HepG2 (cell line): ENCODE measurements around the gene BAHCC1. TPM values are rescaled to one million over a fixed set of nuclear protein-coding genes. Genes with fewer than 3 reads are reported as not detected.

Experiments used
- ASH2L ChIP-seq: fragments of 300-600, 200-600 bp; sonication (generic); IDR thresholded peaks from 2 replicates; pipeline ENCODE4 v1.7.0; 2017; ENCODE audit warnings: low read depth, mild to moderate bottlenecking, moderate library complexity, mixed read lengths, low read length; ENCODE audit not compliant: insufficient read length
- CBX5 ChIP-seq: sonication (generic); formaldehyde crosslinking; IDR thresholded peaks from 2 replicates; pipeline ENCODE4 v1.4.0; 2020; ENCODE audit warnings: missing genetic modification reagents, borderline replicate concordance
- CHD4 ChIP-seq: fragments of 200-600 bp; sonication (generic); IDR thresholded peaks from 2 replicates; pipeline ENCODE4 v1.7.0; 2017; ENCODE audit warnings: mild to moderate bottlenecking, low read length, borderline replicate concordance
- ETV5 ChIP-seq: IDR thresholded peaks from 2 replicates; pipeline ENCODE4 v1.6.1; 2018; ENCODE audit warnings: missing biosample characterization, missing genetic modification reagents, inconsistent platforms, borderline replicate concordance
- HMGA1 ChIP-seq: sonication (generic); formaldehyde crosslinking; conservative IDR thresholded peaks from 2 replicates; pipeline ENCODE4 v1.4.0; 2020; ENCODE audit warnings: missing genetic modification reagents
- KDM5A ChIP-seq: fragments of 200-600 bp; sonication (generic); IDR thresholded peaks from 2 replicates; pipeline ENCODE4 v1.7.0; 2018; ENCODE audit warnings: antibody characterized with exemption, mild to moderate bottlenecking, low read length, borderline replicate concordance
- KLF15 ChIP-seq: sonication (generic); formaldehyde crosslinking; IDR thresholded peaks from 2 replicates; pipeline ENCODE4 v1.8.1; 2023; ENCODE audit warnings: borderline replicate concordance, mild to moderate bottlenecking, inconsistent platforms, missing genetic modification reagents, mixed read lengths
- MAFK ChIP-seq, 2 experiments: IDR thresholded peaks in 1 of 2; conservative IDR thresholded peaks in 1 of 2; 2 replicates each; pipeline ENCODE4 v1.6.1; 2011; ENCODE audit warnings: improper control_type of control experiment in 2 of 2, low read length in 2 of 2
- NAIF1 ChIP-seq: sonication (generic); formaldehyde crosslinking; IDR thresholded peaks from 2 replicates; pipeline ENCODE4 v1.5.0; 2020; ENCODE audit warnings: mild to moderate bottlenecking, missing genetic modification reagents, borderline replicate concordance
- PAWR ChIP-seq: sonication (generic); formaldehyde crosslinking; IDR thresholded peaks from 2 replicates; pipeline ENCODE4 v1.4.0; 2020; ENCODE audit warnings: missing genetic modification reagents, mild to moderate bottlenecking, borderline replicate concordance
- RFX1 ChIP-seq: fragments of 450-650 bp; IDR thresholded peaks from 2 replicates; pipeline ENCODE4 v1.6.1; 2017
- SKI ChIP-seq: fragments of 450-650 bp; IDR thresholded peaks from one replicate; pipeline ENCODE4 v1.6.1; 2018; ENCODE audit warnings: mild to moderate bottlenecking; ENCODE audit not compliant: partially characterized antibody
- STAT5B ChIP-seq: sonication (generic); formaldehyde crosslinking; IDR thresholded peaks from 2 replicates; pipeline ENCODE4 v1.4.0; 2020; ENCODE audit warnings: missing genetic modification reagents
- ZNF724P ChIP-seq: sonication (generic); formaldehyde crosslinking; IDR thresholded peaks from 2 replicates; pipeline ENCODE4 v1.8.0; 2022; ENCODE audit warnings: missing genetic modification reagents, borderline replicate concordance
- polyA plus RNA-seq, 8 experiments: library from polyadenylated mRNA; depleted of rRNA in 3 of 8; stranded (reverse) in 7 of 8; unstranded in 1 of 8; fragments of >200 nt; fragmentation: Illumina TruSeq in 4 of 8; extraction: Trizol in 4 of 8; gene quantifications; 2 replicates each; pipeline versions ENCODE4 v1.2.1 to v1.2.3, GENCODE V29; 2011 to 2016; ENCODE audit warnings: low read depth in 4 of 8, missing spikeins in 1 of 8, mixed read lengths in 1 of 8; ENCODE audit not compliant: insufficient read depth in 1 of 8
- total RNA-seq, 5 experiments: library from RNA; depleted of rRNA; stranded (reverse); fragments of >200 nt; fragmentation: Illumina TruSeq; extraction: Trizol; gene quantifications; 2 replicates each; pipeline ENCODE4 v1.2.3, GENCODE V29; 2016; ENCODE audit warnings: low read depth in 1 of 5
- TF ChIP-seq, protein P1 (sequence below): sonication (generic); formaldehyde crosslinking; IDR thresholded peaks from 2 replicates; pipeline ENCODE4 v1.4.0; 2020; ENCODE audit warnings: missing genetic modification reagents, borderline replicate concordance
- TF ChIP-seq, protein P2 (sequence below): sonication (generic); formaldehyde crosslinking; conservative IDR thresholded peaks from 2 replicates; pipeline ENCODE4 v1.8.0; 2022; ENCODE audit warnings: mild to moderate bottlenecking, moderate library complexity, missing genetic modification reagents
- TF ChIP-seq, protein P3 (sequence below): sonication (generic); formaldehyde crosslinking; IDR thresholded peaks from 2 replicates; pipeline ENCODE4 v1.4.0; 2020; ENCODE audit warnings: missing genetic modification reagents, borderline replicate concordance
- TF ChIP-seq, protein P4 (sequence below): sonication (generic); formaldehyde crosslinking; IDR thresholded peaks from 2 replicates; pipeline ENCODE4 v1.5.0; 2020; ENCODE audit warnings: mild to moderate bottlenecking, missing genetic modification reagents, borderline replicate concordance

Gene BAHCC1
- total and polyA plus RNA-seq, 2 of the 13 experiments (the other 11 are each of a cell fraction or from before 2014, with no cell fraction given) = 1.4 to 1.7 TPM

DNA sequence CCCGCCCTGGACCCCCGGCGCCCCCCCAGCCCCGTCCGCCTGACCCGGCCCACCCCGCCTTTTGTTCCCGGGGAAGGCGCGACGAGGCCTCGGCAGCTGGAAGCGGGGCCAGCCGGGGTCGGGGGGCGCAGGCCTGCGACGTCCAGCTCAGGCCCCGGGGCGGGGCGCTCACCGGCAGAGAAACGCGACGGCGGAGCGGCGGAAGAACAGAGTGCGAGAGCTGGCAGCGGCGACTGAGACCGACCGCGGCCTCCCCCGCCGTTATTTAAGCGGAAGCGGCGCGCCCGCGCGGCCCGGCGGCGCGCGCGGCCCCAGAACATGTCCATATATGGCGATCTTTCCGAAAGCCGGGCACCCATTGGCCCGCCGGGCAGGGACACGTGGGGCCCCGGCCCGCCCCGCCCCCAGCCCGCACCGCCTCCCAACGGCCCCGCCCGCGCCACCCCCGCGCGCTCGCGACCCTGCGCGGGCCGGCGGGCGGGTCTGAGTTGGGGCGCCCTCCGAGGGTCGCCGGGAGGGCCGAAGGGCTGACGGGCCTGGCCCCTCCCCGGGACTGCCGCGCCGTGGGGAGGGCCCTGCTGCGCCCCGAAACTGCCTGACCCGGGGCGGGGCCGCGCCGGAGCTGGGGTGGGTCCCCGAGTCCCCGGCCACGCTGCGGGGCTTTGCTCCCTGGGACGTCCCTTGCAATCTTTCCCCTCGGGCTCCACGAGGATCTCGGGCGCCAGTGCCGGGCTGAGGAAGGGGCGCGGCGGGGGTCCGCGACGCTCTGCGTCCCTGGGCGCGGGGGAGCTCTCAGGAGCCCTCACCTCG, 117.5 kb downstream of the BAHCC1 start, which contains the start of gene ACTG1 (continued):
- peak; percentile 49; the same call in 1 of the 2 replicates for TF ChIP-seq ETV5 (CRISPR knock-in tag)
- TF ChIP-seq, protein P1, sequence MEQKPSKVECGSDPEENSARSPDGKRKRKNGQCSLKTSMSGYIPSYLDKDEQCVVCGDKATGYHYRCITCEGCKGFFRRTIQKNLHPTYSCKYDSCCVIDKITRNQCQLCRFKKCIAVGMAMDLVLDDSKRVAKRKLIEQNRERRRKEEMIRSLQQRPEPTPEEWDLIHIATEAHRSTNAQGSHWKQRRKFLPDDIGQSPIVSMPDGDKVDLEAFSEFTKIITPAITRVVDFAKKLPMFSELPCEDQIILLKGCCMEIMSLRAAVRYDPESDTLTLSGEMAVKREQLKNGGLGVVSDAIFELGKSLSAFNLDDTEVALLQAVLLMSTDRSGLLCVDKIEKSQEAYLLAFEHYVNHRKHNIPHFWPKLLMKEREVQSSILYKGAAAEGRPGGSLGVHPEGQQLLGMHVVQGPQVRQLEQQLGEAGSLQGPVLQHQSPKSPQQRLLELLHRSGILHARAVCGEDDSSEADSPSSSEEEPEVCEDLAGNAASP (CRISPR knock-in tag) = peak; percentile 48; the same call in 1 of the 2 replicates
- TF ChIP-seq, protein P2, sequence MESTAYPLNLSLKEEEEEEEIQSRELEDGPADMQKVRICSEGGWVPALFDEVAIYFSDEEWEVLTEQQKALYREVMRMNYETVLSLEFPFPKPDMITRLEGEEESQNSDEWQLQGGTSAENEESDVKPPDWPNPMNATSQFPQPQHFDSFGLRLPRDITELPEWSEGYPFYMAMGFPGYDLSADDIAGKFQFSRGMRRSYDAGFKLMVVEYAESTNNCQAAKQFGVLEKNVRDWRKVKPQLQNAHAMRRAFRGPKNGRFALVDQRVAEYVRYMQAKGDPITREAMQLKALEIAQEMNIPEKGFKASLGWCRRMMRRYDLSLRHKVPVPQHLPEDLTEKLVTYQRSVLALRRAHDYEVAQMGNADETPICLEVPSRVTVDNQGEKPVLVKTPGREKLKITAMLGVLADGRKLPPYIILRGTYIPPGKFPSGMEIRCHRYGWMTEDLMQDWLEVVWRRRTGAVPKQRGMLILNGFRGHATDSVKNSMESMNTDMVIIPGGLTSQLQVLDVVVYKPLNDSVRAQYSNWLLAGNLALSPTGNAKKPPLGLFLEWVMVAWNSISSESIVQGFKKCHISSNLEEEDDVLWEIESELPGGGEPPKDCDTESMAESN (CRISPR knock-in tag) = peak; percentile 44; the same call in 1 of the 2 replicates
- no peak for TF ChIP-seq NAIF1 (CRISPR knock-in tag)
- TF ChIP-seq SKI = peak; percentile 22
- TF ChIP-seq KLF15 (CRISPR knock-in tag) = 0 out of 2 replicates have a peak, but pooled peaks have one; percentile 10
- no peak for TF ChIP-seq RFX1
- TF ChIP-seq STAT5B (CRISPR knock-in tag) = peak; percentile 55; the same call in 1 of the 2 replicates
- no peak for TF ChIP-seq HMGA1 (CRISPR knock-in tag)
- TF ChIP-seq, protein P3, sequence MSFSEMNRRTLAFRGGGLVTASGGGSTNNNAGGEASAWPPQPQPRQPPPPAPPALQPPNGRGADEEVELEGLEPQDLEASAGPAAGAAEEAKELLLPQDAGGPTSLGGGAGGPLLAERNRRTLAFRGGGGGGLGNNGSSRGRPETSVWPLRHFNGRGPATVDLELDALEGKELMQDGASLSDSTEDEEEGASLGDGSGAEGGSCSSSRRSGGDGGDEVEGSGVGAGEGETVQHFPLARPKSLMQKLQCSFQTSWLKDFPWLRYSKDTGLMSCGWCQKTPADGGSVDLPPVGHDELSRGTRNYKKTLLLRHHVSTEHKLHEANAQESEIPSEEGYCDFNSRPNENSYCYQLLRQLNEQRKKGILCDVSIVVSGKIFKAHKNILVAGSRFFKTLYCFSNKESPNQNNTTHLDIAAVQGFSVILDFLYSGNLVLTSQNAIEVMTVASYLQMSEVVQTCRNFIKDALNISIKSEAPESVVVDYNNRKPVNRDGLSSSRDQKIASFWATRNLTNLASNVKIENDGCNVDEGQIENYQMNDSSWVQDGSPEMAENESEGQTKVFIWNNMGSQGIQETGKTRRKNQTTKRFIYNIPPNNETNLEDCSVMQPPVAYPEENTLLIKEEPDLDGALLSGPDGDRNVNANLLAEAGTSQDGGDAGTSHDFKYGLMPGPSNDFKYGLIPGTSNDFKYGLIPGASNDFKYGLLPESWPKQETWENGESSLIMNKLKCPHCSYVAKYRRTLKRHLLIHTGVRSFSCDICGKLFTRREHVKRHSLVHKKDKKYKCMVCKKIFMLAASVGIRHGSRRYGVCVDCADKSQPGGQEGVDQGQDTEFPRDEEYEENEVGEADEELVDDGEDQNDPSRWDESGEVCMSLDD (CRISPR knock-in tag) = peak; percentile 95
- 0 out of 2 replicates have a peak, but pooled peaks have one; percentile 60 for TF ChIP-seq PAWR (CRISPR knock-in tag)
- peak; percentile 65; the same call in 1 of the 2 replicates for TF ChIP-seq CHD4
- TF ChIP-seq, protein P4, sequence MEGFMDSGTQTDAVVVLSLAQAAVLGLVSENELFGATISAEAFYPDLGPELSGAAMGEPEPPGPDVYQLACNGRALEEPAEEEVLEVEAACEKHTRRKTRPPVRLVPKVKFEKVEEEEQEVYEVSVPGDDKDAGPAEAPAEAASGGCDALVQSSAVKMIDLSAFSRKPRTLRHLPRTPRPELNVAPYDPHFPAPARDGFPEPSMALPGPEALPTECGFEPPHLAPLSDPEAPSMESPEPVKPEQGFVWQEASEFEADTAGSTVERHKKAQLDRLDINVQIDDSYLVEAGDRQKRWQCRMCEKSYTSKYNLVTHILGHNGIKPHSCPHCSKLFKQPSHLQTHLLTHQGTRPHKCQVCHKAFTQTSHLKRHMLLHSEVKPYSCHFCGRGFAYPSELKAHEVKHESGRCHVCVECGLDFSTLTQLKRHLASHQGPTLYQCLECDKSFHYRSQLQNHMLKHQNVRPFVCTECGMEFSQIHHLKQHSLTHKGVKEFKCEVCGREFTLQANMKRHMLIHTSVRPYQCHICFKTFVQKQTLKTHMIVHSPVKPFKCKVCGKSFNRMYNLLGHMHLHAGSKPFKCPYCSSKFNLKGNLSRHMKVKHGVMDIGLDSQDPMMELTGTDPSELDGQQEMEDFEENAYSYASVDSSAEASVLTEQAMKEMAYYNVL = 0 out of 2 replicates have a peak, but pooled peaks have one; percentile 17
- 0 out of 2 replicates have a peak, but pooled peaks have one; percentile 36 for TF ChIP-seq CBX5 (CRISPR knock-in tag)
- TF ChIP-seq ZNF724P (CRISPR knock-in tag) = no peak
- no peak for TF ChIP-seq MAFK (conservative IDR thresholded peaks at IDR 0.05 in 1 of 2, IDR thresholded peaks at IDR 0.05 in 1 of 2; ENCODE audit: low read length in 2 of 2)
- peak; percentile 31; the same call in 1 of the 2 replicates for TF ChIP-seq KDM5A
- peak; percentile 30 for TF ChIP-seq ASH2L
